ENCODE data around the gene CDX2. TPM values are rescaled to one million over a fixed set of nuclear protein-coding genes. Genes with fewer than 3 reads are reported as not detected.

CDX2 gene
- total and polyA plus RNA-seq, 4 donors, result not detected

- H3K36me3 ChIP-seq (ENCODE audit: control insufficient read depth in 4 of 4, insufficient read depth in 3 of 4, low read depth in 1 of 4, low read length in 3 of 4), result no peaks in the 10 kb centered on the region
- 28% methylated on average over 9 of the region's 9 CpGs for WGBS
- H3K4me1 ChIP-seq (ENCODE audit: control insufficient read depth in 4 of 4, insufficient read depth in 4 of 4, low read length in 3 of 4), result peaks cover 11 to 22% (median 13%) of the 10 kb centered on the region in 4 donors
- no peak overlapping the region for H3K4me3 ChIP-seq (ENCODE audit: low read depth in 1 of 3, low read length in 3 of 3)
- no peaks in the 10 kb centered on the region for H3K9me3 ChIP-seq (ENCODE audit: control insufficient read depth in 4 of 4, low read length in 3 of 4)
- no peak for TF ChIP-seq FOXA1 (IDR thresholded peaks at IDR 0.05)
- H3K27me3 ChIP-seq (ENCODE audit: control insufficient read depth in 4 of 4, insufficient read depth in 4 of 4, low read length in 3 of 4), result peaks cover 17 to 33% (median 26%) of the 10 kb centered on the region in 4 donors
- no peak for DNase-seq (ENCODE audit: low spot score)
- H3K9ac ChIP-seq (ENCODE audit: low read depth in 1 of 2, low read length in 2 of 2), result no peak overlapping the region
- no peak overlapping the region for H3K27ac ChIP-seq (ENCODE audit: low read depth in 1 of 2, low read length in 2 of 2)
Measured at GRCh38 chr13:27925220-27925991, 43.7 kb downstream of the CDX2 start.

DNA sequence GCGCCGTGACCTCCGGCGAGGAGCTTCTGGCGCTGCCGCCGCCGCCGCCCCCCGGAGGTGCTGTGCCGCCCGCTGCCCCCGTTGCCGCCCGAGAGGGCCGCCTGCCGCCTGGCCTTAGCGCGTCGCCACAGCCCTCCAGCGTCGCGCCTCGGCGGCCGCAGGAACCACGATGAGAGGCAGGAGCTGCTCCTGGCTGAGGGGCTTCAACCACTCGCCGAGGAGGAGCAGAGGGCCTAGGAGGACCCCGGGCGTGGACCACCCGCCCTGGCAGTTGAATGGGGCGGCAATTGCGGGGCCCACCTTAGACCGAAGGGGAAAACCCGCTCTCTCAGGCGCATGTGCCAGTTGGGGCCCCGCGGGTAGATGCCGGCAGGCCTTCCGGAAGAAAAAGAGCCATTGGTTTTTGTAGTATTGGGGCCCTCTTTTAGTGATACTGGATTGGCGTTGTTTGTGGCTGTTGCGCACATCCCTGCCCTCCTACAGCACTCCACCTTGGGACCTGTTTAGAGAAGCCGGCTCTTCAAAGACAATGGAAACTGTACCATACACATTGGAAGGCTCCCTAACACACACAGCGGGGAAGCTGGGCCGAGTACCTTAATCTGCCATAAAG, 44.5 kb downstream of the CDX2 start:
- no peak overlapping the region for H3K9ac ChIP-seq (ENCODE audit: low read depth in 1 of 2, low read length in 2 of 2)
- WGBS, result 5% methylated on average over 46 of the region's 46 CpGs
- no peak for TF ChIP-seq JUND (IDR thresholded peaks at IDR 0.05)
- no peak for TF ChIP-seq RAD21 (IDR thresholded peaks at IDR 0.05)
- TF ChIP-seq EGR1 (IDR thresholded peaks at IDR 0.05; ENCODE audit: low read depth in 2 of 2), result no peak
- no peak for TF ChIP-seq HNF4A (conservative IDR thresholded peaks at IDR 0.05)
- TF ChIP-seq, protein P1, sequence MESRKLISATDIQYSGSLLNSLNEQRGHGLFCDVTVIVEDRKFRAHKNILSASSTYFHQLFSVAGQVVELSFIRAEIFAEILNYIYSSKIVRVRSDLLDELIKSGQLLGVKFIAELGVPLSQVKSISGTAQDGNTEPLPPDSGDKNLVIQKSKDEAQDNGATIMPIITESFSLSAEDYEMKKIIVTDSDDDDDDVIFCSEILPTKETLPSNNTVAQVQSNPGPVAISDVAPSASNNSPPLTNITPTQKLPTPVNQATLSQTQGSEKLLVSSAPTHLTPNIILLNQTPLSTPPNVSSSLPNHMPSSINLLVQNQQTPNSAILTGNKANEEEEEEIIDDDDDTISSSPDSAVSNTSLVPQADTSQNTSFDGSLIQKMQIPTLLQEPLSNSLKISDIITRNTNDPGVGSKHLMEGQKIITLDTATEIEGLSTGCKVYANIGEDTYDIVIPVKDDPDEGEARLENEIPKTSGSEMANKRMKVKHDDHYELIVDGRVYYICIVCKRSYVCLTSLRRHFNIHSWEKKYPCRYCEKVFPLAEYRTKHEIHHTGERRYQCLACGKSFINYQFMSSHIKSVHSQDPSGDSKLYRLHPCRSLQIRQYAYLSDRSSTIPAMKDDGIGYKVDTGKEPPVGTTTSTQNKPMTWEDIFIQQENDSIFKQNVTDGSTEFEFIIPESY (IDR thresholded peaks at IDR 0.05), result no peak
- no peak for TF ChIP-seq SP1 (IDR thresholded peaks at IDR 0.05)
- no peak for TF ChIP-seq NR2F2 (IDR thresholded peaks at IDR 0.05)
- TF ChIP-seq GABPA (IDR thresholded peaks at IDR 0.05 in 1 of 2, conservative IDR thresholded peaks at IDR 0.05 in 1 of 2), result no peak
- TF ChIP-seq FOXA1 (IDR thresholded peaks at IDR 0.05), result no peak
- no peak for TF ChIP-seq REST (IDR thresholded peaks at IDR 0.05)
- no peak for DNase-seq (ENCODE audit: low spot score)
- no peak overlapping the region for H3K4me3 ChIP-seq (ENCODE audit: low read depth in 1 of 3, low read length in 3 of 3)
- no peaks in the 10 kb centered on the region for H3K36me3 ChIP-seq (ENCODE audit: control insufficient read depth in 4 of 4, insufficient read depth in 3 of 4, low read depth in 1 of 4, low read length in 3 of 4)
- peaks cover 18 to 33% (median 24%) of the 10 kb centered on the region in 4 donors for H3K27me3 ChIP-seq (ENCODE audit: control insufficient read depth in 4 of 4, insufficient read depth in 4 of 4, low read length in 3 of 4)
- H3K4me1 ChIP-seq (ENCODE audit: control insufficient read depth in 4 of 4, insufficient read depth in 4 of 4, low read length in 3 of 4), result peaks cover 15 to 30% (median 19%) of the 10 kb centered on the region in 4 donors
- H3K9me3 ChIP-seq (ENCODE audit: control insufficient read depth in 4 of 4, low read length in 3 of 4), result no peaks in the 10 kb centered on the region
- H3K27ac ChIP-seq (ENCODE audit: low read depth in 1 of 2, low read length in 2 of 2), result no peak overlapping the region
